HG02938 (cell line): Measurements from ENCODE around the gene TIGD6.

Experiments used
- ATAC-seq: cut with Tn5 transposase; IDR thresholded peaks from one replicate; pipeline ENCODE4 v1.9.1; 2021; ENCODE audit warnings: mild to moderate bottlenecking, moderate library complexity; ENCODE audit not compliant: unreplicated experiment

TIGD6 gene

DNA sequence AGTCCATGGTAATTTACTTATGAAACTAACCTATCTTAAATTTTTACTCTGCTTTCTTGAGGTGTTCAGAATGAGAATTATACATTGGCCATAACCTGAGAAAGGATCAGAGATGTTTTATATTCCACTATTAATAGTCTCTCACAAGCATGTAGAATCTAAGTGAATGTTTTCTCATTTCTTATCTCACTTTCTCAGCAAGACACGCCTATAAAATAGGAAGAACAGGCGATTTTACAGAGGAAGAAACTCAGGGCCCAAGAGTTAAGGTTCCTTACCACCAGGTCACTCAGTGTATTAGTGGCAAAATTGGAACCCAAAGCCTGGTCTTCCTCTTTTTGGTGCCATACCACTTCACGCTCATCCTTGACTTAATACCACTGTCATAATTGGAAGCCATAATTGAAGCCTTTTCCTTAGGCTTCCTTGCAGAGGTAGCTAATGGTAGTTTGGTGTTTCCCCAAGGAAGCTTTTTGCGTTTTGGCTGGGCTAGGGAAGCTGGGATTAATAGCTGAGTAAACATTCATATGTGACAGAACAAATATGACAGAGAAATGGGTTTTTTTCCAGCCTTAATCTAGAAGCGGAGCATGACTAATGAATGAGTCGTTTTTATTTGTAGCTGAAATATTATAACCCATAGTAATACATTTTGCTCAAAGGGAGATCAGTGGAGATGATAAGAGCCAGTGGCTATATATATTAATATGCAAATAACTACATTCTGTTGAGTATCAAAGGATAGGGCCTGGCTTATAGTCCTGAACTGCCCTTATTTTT lies 17.0 kb upstream of the TIGD6 start:
- ATAC-seq = no peak

GRCh38 chr5:150016537-150016936 lies 16.1 kb upstream of the TIGD6 start:
- ATAC-seq = no peak

DNA sequence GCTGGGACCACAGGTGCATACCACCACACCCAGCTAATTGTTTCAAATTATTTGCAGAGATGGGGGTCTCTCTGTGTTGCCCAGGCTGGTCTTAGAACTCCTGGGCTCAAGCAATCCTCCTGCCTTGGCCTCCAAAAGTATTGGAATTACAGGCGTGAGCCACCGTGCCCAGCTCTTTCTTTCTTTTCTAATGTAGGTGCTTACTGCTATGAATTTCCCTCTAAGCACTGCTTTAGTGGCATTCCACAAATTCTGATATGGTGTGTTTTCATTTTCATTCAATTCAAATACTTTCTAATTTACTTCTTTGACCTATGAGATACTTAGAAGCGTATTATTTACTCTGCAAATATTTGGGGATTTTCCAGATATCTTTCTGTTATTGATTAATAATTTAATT lies 15.0 kb upstream of the TIGD6 start:
- ATAC-seq = no peak

DNA sequence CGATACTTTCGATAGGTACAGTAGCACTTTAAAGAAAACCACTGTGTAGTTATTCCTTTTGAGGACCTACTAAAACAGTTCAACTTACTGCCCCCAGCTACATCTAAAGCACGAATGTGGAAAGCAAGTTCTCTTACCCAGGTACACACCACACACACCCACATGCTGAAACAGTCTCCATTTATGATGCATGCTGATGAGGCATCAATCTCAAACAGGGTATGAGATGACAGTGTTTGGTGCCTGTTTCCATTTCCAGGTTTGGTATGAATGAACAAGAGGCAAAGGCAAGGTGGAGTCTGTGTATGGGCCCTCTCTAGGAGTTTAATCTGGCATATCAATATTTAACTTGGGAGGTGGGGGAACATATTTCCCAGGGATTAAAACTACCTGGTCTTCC lies 14.0 kb upstream of the TIGD6 start:
- ATAC-seq = no peak

DNA sequence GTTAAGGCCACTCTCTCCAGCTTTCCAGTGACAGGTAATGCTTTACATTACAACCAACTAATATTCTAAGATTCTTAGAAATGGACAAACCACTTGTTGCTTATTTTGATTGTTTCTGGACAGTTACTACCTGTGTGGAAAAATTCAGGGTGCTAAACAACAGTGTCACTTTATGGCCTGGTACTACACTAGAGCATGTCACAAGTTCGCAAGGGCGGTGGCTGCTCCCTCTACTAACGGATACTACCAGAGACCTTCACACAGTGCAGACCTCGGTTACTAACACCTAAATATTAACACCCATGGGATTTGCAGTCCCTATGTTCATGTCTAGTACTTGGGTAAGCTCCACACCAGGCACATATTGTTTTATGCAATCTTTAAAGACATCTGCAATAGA lies 13.5 kb upstream of the TIGD6 start:
- ATAC-seq = no peak

DNA sequence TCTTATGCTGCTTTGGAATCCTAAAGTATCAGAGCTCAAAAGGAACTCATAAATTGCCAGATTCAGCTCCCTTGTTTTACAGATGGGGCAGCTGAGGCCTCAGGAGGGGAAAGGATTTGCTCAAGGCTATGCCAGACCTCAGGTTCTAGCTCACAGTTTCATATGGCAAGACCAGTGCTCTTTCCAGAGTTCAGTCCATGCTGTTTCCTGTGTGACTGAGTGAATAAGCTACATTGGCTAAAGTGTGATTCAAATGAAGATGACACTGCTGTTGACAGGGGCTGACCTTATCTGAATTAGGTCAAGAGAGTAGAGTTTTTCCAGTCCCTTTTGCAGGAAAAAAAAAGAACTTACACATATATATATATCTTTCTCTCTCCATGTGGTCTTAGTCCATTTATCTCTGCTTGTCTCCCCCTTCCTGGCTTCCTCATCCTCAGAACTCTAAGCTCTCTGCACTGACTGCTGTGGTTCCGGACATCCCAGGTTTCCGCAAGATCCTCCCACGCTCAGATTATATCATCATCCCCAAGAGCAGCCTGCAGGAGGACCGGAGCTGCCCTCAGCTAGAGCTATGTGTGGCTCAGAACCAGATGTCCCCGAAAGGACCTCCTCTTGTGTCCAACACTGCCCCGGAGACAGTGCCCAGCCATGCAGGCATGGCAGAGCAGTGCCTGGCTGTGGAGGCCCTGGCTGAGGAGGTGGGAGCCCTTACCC lies 9.4 kb upstream of the TIGD6 start:
- ATAC-seq = no peak

DNA sequence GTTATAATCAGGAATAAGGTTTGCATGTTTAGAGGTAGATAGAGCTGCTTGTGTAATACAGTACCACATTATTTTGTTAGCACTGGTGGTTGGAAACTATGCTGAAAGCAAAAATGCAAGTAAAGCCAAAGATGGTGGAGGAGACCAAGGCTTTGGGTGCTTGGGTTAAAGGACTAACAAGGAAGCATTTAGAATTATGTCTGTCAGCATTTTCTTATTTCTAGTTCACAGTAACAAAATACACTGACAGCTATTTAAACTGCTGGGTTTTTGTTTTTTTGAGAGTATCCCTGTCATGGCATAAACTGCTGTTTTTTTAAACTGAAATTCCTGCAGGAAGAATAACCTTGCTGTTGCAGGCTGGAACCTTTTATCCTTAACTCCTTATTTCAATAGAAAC lies 6.6 kb upstream of the TIGD6 start:
- ATAC-seq = no peak

DNA sequence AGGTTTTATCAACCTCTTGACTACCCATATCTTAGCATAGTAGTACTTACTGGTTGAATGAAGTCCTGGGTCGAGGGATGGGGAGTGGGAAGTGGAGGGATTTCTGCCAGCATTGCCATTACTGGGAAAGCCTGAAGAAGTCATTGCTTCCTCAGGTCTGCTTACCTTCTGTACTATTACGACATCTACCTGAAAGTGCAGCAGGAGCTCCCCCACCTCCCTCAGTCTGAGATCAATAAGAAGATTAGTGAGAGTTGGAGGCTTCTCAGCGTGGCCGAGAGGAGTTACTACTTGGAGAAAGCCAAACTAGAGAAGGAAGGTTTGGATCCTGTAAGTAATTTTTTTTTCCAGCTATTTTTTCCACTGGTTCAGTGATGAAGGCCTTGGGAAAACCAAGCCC lies 5.9 kb upstream of the TIGD6 start:
- no peak for ATAC-seq

DNA sequence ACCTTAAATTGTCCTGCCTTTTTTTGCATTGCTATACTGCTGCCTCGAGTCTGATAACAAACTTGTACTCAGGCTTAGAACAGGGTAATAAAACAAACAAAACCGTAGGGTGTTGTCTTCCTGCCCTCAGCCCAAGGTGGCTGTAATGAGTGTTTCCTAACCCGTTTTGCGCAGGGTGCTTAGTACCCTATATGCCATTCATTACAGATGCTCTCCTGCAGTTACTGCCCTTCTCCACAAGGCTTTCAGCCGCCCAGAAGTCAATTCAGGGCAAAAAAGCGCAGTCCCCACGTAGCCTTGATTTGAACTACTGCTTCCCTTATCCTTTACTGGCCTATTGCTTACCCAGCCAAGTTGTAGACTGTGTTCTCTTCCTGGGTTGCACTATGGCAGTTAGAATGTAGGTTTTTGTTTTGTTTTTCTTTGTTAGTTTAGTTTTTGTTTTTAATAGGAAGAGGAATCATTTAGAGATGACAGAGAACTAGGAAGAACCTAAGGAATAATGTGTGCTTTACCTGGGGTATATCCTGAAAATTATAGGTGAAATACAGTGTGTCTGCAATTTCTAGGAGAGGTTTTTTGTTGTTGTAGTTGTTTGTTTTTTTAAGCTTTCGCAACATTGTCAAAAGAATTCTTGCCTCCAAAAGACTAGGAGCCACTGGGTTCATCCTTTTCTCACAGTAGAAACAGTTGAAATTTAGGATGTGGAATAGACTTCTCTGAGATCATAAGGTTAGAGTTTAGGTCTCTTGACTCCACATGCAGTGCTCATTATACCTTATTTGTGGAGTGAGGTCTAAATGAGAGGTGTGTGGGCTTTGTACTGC lies 1.4 kb upstream of the TIGD6 start:
- peak; percentile 56 for ATAC-seq

GRCh38 chr5:150000990-150001659 lies 671 bp upstream of the TIGD6 start:
- peak; percentile 3 for ATAC-seq

DNA sequence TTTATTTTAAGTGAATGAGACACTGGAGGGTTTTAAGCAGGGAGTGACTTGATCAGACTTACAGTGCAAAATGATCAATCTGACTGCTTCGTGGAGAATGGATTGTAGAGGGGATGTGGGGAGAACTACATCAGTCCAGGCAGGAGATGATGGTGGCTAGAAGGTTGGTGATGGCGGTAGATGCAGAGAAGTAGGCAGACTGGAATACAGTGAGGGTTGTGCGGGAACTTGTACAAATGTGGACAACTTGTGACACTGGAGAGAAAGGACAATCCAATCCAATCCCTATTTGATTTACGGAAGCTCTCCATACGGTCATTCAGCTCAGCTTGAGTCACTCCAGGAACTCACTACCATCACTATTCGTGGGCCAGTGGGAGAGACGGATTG lies 593 bp downstream of the TIGD6 start:
- no peak for ATAC-seq

GRCh38 chr5:149999359-149999758 lies 1.1 kb downstream of the TIGD6 start:
- ATAC-seq = no peak

GRCh38 chr5:149998281-149998680 lies 2.2 kb downstream of the TIGD6 start:
- ATAC-seq = no peak

GRCh38 chr5:149996205-149996890 lies 4.1 kb downstream of the TIGD6 start:
- ATAC-seq = no peak

- no peak for ATAC-seq
Measured at GRCh38 chr5:149995385-149996204, 4.9 kb downstream of the TIGD6 start.

DNA sequence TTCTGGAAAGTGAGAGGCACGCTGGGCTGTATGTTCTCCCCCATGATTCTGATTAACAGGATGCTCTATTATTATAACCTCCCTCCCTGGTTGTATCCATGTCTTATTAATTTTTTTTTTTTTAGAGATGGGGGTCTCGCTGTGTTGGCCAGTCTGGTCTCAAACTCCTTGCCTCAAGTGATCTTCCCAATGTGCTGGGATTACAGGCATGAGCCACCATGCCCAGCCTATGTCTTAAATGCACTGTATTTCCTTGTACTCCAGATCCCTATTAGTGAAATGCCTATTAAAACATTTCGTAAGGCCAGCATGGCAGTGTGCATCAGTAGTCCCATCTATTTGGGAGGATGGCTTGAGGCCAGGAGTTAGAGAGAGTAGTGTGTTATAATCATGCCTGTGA lies 7.0 kb downstream of the TIGD6 start:
- no peak for ATAC-seq

DNA sequence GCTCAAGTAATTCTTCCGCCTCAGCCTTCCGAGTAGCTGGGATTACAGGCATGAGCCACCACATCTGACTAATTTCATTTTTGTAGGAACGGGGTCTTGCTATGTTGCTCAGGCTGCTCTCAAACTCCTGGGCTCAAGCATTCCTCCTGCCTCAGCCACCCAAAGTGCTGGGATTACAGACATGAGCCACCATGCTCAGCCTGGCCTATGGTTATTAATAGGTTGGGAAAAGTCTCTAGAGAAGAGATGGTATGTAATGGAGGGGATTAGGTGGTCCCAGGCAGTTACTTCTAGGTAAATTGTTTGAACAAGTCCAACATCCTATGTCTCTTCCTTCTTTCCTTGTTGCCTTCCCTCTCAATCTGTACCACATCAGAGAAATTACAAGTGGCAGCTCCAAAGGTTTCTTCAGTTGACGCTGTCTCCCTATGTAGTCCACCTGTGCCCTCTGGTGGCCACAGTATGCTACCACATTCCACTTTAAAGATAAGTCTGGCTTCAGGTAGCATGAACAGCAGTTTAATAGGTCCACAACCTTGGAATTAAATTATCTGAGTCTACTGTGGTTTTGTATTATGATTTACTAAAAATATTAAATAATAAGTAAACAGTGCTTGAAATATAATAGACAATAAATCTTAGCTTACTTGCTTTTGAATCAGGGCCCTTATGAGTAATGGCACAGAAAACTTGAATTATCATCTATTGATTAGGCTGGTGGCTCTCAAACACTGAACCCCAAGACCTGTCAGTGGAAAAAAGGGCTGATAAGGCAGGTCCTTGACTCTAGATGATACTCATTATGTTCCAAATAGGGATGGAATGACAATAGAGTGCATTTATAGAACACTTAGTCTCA lies 9.7 kb downstream of the TIGD6 start:
- ATAC-seq = peak; percentile 62

DNA sequence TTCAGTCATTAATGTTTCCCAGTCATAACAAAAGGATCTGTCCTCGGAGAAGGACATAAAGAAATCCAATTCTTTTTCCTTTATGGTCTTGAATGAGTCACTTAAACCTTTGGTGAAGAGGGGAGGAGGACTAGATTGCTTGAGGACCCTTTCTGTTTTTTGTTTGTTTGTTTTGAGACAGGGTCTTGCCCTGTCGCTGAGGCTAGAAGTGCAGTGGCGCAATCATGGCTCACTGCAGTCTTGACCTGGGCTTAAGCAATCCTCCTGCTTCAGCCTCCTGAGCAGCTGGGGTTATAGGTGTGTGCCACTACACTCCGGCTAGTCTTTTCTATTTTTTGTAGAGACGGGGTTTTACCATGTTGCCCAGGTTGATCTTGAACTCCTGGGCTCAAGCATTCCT lies 12.3 kb downstream of the TIGD6 start:
- no peak for ATAC-seq

- ATAC-seq = no peak
Measured at GRCh38 chr5:149982505-149982904, 17.9 kb downstream of the TIGD6 start.
